ENCODE data around the gene RUNX2.

The RUNX2 gene

DNA sequence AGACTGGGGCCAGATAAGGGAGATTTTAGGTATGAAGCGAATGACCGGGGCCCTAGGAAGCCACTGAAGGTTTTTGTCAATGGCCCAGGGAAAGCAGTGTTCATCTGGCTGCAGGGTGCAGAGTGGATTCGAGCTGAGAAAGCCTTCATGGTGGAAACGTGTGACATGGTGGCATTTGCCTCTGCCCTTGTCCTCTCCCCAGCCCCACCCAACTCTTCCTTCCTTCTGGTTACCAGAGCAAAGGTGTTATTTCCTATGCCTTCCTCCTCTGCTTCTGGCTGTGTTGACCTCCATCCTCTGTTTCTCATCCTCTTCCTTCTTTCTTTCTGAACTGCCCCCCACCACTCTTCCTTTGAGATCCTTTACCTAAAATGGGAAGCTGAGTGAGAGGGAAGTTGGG lies 244.7 kb downstream of the RUNX2 start:
- H3K4me3 Mint-ChIP-seq: no peak overlapping the region
- no peak overlapping the region for H3K27ac Mint-ChIP-seq
- H3K27me3 Mint-ChIP-seq: no peaks in the 10 kb centered on the region
- no peak for DNase-seq
- peaks cover 2% of the 10 kb centered on the region for H3K36me3 Mint-ChIP-seq (ENCODE audit: low read depth)
- peaks cover 32% of the 10 kb centered on the region for H3K4me1 Mint-ChIP-seq
- no peak for ATAC-seq
- H3K9me3 Mint-ChIP-seq: peaks cover 4% of the 10 kb centered on the region

GRCh38 chr6:45574014-45574461 lies 245.9 kb downstream of the RUNX2 start:
- ATAC-seq (no peak), DNase-seq (no peak)
- H3K27me3 Mint-ChIP-seq: no peaks in the 10 kb centered on the region
- H3K36me3 Mint-ChIP-seq (ENCODE audit: low read depth): peaks cover 2% of the 10 kb centered on the region
- H3K27ac Mint-ChIP-seq: no peak overlapping the region
- no peak overlapping the region for H3K4me3 Mint-ChIP-seq
- H3K4me1 Mint-ChIP-seq: peaks cover 26% of the 10 kb centered on the region
- peaks cover 4% of the 10 kb centered on the region for H3K9me3 Mint-ChIP-seq

DNA sequence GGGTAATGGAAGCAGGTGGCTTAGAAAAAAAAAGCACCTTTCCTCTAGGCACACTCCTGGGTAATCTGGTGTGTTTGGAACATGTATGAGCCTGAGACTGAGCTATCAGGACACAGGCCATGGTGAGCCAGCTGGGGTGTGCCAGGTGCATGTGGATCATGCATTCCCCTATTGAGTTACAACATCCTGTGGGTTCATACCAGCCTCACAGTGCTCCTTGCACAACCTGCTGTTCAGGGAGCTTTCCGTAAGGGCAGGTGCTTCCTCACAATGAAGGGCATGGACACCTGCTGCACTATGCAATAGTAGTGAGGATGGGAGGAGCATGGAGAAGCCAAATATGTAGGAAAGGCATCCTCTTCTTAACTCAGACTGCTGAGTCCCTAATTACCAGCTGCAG lies 246.8 kb downstream of the RUNX2 start:
- peaks cover 21% of the 10 kb centered on the region for H3K4me1 Mint-ChIP-seq
- peaks cover 4% of the 10 kb centered on the region for H3K9me3 Mint-ChIP-seq
- no peak overlapping the region for H3K27ac Mint-ChIP-seq
- no peak for DNase-seq
- peaks cover 2% of the 10 kb centered on the region for H3K36me3 Mint-ChIP-seq (ENCODE audit: low read depth)
- H3K4me3 Mint-ChIP-seq: no peak overlapping the region
- ATAC-seq: no peak
- no peaks in the 10 kb centered on the region for H3K27me3 Mint-ChIP-seq

DNA sequence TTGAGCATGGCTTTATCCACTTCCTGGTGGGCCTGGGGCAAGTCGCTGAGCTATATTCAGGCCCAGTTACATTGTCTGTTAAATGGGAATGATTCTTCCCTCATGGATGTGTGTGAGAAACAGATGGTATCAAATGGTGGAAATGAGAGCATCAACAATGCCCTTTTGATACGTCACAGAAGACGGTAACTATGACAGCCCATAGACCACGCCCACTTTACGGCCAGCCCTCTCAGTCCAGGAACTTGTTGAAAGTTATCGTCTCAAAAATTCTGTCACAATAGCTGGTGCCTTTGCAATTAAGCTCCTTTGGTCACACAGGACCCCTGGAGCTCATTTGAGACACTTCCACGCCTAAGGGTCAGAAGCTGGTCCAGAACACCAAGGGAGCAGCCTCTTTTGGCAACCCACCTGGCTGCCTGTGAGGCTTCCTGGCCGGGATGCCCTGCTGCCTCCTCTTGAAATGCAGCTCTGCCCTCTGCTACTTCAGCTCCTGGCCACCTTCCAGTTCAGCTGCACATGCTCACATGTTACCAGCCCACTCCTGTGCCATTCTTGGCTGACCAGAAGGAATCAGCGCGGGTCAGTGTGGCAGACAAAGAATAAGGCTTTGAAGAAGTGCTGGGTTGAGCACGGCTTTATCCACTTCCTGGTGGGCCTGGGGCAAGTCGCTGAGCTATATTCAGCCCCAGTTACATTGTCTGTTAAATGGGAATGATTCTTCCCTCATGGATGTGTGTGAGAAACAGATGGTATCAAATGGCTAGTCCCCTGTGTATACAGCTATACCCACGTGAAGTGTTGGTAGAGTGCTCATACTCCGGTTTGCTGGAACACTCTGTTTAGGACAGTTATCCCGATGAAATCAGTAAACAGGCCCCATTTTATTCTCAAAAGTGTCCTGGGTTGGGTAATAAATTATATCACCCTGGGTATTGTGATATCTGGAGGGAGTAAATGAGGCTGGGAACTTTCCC lies 248.8 kb downstream of the RUNX2 start:
- Mint-ChIP-seq H3K27ac (no peak overlapping the region), H3K36me3 (ENCODE audit: low read depth) (peaks cover 9% of the 10 kb centered on the region), H3K4me3 (no peak overlapping the region), H3K27me3 (no peaks in the 10 kb centered on the region), H3K9me3 (peaks cover 7% of the 10 kb centered on the region), H3K4me1 (peaks cover 12% of the 10 kb centered on the region)
- ATAC-seq: no peak
- no peak for DNase-seq

- Mint-ChIP-seq H3K36me3 (ENCODE audit: low read depth) (peaks cover 14% of the 10 kb centered on the region), H3K4me3 (no peak overlapping the region), H3K9me3 (peaks cover 14% of the 10 kb centered on the region), H3K4me1 (peaks cover 6% of the 10 kb centered on the region), H3K27me3 (no peaks in the 10 kb centered on the region), H3K27ac (no peak overlapping the region)
- DNase-seq (no peak), ATAC-seq (no peak)
Measured at GRCh38 chr6:45577836-45578504, 249.8 kb downstream of the RUNX2 start.

DNA sequence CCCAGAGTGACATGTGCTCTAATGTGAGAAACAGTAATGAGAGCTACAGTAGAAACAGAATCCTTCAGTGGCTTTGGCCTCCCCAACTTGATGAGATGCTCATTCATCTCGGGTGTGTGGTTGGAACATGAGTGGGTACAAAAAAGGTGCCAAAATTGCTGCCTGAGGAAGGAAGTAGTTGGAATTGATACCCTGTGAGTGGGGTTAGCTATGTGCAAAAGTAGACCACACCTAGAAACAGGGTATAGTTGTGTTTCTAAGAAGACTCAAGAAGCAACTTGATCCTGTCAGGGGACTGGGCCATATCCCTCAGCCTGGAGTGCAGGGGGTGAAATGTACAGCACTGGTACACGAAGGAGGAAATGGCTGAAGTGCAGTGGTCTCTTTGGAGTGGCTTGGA lies 256.0 kb downstream of the RUNX2 start:
- Mint-ChIP-seq H3K36me3 (ENCODE audit: low read depth) (peaks cover 13% of the 10 kb centered on the region), H3K27ac (peak overlapping the region; percentile 74), H3K4me1 (peaks cover 52% of the 10 kb centered on the region), H3K4me3 (no peak overlapping the region), H3K9me3 (peaks cover 11% of the 10 kb centered on the region), H3K27me3 (no peaks in the 10 kb centered on the region)
- DNase-seq (no peak), ATAC-seq (peak; percentile 59)

DNA sequence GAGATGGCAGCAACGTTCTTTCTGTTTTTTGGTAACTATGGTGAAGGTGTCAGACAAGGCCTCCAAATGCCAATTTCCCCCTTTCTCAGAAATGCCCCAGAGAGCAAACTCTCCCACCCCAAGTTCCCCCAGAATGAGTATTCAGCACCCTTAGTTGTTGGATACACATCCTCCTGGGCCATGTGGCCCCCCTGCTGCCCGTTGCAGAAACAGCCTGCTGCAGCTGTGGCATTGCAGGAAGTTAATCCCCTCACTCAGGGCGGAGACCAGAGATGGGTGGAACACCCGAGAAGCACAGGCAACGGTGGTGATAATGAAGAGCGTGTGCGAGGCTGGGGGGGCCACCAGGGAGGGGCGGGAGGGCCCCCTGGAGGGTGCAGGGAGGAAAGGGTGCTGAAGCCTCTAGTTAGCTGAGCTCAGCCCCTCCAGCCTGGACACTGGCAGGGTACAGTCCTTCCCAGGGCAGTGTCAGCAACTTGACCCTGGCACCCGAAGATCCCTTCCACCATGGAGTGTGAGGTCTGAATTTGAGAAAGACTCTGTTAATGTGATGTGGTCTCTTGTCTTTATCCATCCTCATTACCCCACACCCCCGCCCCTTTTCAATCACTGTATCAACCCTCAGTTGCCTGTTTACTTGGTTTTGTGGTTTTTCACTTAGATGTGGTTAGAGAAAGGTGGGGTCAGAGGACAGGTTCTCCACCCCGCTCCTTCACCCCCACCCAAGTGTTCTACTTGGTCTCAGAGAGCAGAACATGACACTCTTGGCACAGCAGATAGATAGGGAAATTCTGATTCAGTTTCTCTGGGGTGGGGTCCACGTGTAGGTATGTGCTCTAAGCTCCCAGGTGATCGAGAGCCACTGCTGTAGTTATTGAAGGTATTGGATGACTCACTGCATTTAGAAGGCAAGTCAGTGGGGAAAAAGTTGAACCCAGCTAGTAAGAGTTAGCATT lies 258.4 kb downstream of the RUNX2 start:
- DNase-seq (peak; percentile 39), ATAC-seq (peak; percentile 55)
- peaks cover 11% of the 10 kb centered on the region for H3K9me3 Mint-ChIP-seq
- peaks cover 10% of the 10 kb centered on the region for H3K36me3 Mint-ChIP-seq (ENCODE audit: low read depth)
- H3K27ac Mint-ChIP-seq: peak overlapping the region; percentile 93
- H3K27me3 Mint-ChIP-seq: no peaks in the 10 kb centered on the region
- peak overlapping the region; percentile 65 for H3K4me3 Mint-ChIP-seq
- H3K4me1 Mint-ChIP-seq: peaks cover 74% of the 10 kb centered on the region

- no peaks in the 10 kb centered on the region for H3K27me3 Mint-ChIP-seq
- H3K36me3 Mint-ChIP-seq (ENCODE audit: low read depth): peaks cover 4% of the 10 kb centered on the region
- H3K9me3 Mint-ChIP-seq: peaks cover 5% of the 10 kb centered on the region
- peak overlapping the region; percentile 83 for H3K27ac Mint-ChIP-seq
- DNase-seq (no peak), ATAC-seq (no peak)
- peaks cover 83% of the 10 kb centered on the region for H3K4me1 Mint-ChIP-seq
- H3K4me3 Mint-ChIP-seq: no peak overlapping the region
Measured at GRCh38 chr6:45587229-45588060, 259.3 kb downstream of the RUNX2 start.

GRCh38 chr6:45589367-45589766 lies 261.2 kb downstream of the RUNX2 start:
- DNase-seq (no peak), ATAC-seq (no peak)
- Mint-ChIP-seq H3K4me3 (no peak overlapping the region), H3K27ac (peak overlapping the region; percentile 64), H3K36me3 (ENCODE audit: low read depth) (no peaks in the 10 kb centered on the region), H3K4me1 (peaks cover 90% of the 10 kb centered on the region), H3K27me3 (no peaks in the 10 kb centered on the region), H3K9me3 (no peaks in the 10 kb centered on the region)

GRCh38 chr6:45590226-45590625 lies 262.1 kb downstream of the RUNX2 start:
- Mint-ChIP-seq H3K36me3 (ENCODE audit: low read depth) (no peaks in the 10 kb centered on the region), H3K27me3 (no peaks in the 10 kb centered on the region), H3K4me1 (peaks cover 90% of the 10 kb centered on the region), H3K4me3 (no peak overlapping the region), H3K27ac (peak overlapping the region; percentile 64), H3K9me3 (no peaks in the 10 kb centered on the region)
- ATAC-seq (peak; percentile 50), DNase-seq (no peak)

GRCh38 chr6:45590696-45591184 lies 262.6 kb downstream of the RUNX2 start:
- H3K9me3 Mint-ChIP-seq: no peaks in the 10 kb centered on the region
- ATAC-seq (no peak), DNase-seq (no peak)
- H3K27me3 Mint-ChIP-seq: no peaks in the 10 kb centered on the region
- no peak overlapping the region for H3K4me3 Mint-ChIP-seq
- H3K4me1 Mint-ChIP-seq: peaks cover 89% of the 10 kb centered on the region
- H3K36me3 Mint-ChIP-seq (ENCODE audit: low read depth): no peaks in the 10 kb centered on the region
- peak overlapping the region; percentile 64 for H3K27ac Mint-ChIP-seq

- ATAC-seq: no peak
- Mint-ChIP-seq H3K9me3 (no peaks in the 10 kb centered on the region), H3K36me3 (ENCODE audit: low read depth) (no peaks in the 10 kb centered on the region), H3K4me3 (no peak overlapping the region), H3K27me3 (no peaks in the 10 kb centered on the region), H3K27ac (peak overlapping the region; percentile 57), H3K4me1 (peaks cover 83% of the 10 kb centered on the region)
- no peak for DNase-seq
Measured at GRCh38 chr6:45591306-45591705, 263.2 kb downstream of the RUNX2 start.

DNA sequence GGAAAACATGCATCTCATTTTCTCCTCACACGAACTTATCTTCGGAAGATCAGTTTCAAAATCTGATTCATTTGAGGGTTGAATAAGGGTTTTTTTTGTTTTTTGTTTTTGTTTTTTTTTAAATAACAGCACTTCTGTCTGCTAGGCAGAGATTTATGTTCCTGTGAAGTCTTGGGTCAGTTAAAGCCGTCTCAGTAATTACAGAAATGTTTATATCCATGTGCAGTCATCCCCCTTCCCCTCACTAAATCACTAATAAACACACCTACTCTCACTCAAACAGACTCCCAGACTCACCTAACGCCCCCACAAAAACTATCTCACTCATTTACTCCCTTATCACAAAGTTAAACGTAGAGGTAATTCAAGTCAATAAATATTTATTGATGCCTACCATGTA lies 263.8 kb downstream of the RUNX2 start:
- Mint-ChIP-seq H3K36me3 (ENCODE audit: low read depth) (no peaks in the 10 kb centered on the region), H3K4me3 (no peak overlapping the region), H3K27ac (peak overlapping the region; percentile 57), H3K9me3 (no peaks in the 10 kb centered on the region), H3K4me1 (peaks cover 81% of the 10 kb centered on the region), H3K27me3 (no peaks in the 10 kb centered on the region)
- ATAC-seq (no peak), DNase-seq (no peak)

Data from activated naive CD8-positive, alpha-beta T cell treated with anti-CD3 and anti-CD28 coated beads, Interleukin-2, amount 50 U/mL, for 24 hours (primary cell).